Activated CD4-positive, alpha-beta T cell treated with anti-CD3 and anti-CD28 coated beads for 48 hours (primary cell): Measurements from ENCODE around the gene CCDC24.

ENCODE experiments used
- DNase-seq: peaks from one replicate; pipeline ENCODE4 v3.0.0-alpha.2; 2020

CCDC24 gene

GRCh38 chr1:43991476-43992231, at the start of gene CCDC24:
Gene CCDC24 (plus strand): TSS chr1:43991599. CDS start chr1:43991879, 280 bp downstream.
- DNase-seq: peak; percentile 81

DNA sequence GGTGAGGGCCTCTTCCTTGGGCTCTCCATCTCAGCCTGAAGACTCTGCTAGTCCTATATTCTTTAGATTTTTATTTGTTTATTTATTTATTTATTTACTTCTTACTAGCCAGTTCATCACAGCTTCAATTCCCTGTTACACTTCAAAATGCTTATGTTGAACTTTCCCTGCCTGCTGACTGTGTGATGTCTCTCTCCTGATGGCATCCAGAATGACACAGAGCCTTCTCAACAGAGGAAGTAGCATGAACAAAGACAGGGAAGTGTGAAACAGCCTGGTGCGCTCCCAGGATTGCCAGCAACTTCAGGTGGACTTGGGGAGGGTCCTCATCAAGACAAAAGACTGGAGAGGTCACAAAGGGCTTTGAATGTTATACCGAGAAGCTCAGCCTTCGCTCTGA, 49.0 kb upstream of the CCDC24 start:
- no peak for DNase-seq

DNA sequence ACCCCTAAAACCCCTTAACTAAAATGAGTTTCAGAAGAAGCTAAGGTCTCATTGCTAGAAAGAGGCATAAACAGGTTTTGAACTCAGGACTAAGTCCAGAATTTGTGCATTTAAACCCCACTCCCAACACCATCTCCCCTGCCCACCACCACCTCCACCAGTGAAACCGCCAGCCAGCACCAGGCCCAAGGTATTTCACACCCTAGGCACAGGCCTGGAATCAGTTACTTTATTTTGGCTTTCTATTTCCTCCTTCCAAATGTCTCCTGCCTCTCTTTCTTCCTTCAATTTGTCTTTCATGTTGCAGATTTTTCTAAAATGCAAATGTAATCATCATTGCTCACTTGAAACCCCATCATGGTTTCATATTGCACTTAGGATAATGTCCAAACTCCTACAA, 46.5 kb upstream of the CCDC24 start:
- no peak for DNase-seq

DNA sequence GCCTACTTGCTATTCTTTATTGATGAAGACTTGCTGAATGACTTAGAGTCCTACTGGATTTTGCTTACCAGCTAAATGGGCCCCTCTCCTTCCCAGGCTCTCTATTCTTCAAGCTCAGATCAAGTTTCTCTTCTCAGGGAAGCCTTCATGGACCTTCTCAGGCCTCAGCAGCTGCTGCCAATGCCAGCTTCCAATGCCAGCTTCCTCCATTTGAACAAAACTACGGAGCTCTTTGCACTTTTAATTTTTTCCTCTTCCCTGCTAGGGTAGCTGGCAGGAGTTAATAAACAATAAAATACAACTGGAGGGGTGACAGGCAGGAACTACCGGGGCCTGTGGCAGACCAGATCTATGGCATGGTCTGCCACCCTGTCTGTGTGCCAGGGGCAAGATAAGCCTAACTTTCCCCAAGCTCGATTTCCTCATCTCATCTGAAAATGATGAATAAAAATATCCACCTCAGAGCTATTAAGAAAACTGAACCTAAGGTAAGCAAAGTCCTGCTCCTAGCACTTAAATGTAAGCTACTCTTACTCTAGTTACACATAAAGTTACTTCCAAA, 45.6 kb upstream of the CCDC24 start:
- DNase-seq: no peak

DNA sequence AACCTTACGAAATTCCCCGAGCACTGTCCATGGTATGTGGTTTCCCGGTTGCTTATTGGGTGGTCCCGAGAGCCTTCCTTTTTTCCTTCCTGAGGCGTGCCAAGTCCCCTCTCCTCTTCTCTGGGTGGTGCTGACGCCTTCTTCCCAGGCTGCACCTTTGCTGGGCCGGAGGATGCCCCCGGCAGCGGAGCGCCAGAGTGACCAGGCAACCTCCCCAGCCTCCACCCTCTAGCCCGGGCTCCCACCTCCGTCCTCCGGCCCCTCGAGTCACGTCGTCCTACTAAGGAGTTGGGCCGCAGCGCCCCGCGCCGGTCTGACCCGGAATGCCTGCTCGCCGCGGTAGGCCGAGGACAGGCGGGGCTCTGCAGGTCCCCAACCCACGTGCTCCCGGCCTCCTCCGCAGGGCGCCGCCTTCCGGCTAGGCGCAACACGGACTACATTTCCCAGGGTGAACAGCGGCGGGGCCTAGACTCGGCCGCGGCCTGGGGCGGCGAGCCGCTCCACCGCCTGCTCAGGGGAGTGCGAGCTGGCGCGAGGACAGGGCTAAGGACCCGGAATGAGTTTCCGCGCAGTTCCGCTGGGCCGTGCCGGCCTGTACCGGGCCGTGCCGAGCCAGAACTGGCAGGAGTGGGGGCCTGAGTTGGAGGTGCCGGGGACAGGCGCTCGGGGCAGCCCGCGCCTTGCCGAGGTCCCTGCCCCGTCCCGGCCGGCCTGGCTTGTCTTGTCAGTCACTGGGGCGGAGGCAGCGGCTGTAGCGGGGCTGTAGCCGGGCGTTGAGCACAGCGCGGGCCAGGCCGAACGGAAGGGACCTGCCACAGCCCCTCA, 45.0 kb upstream of the CCDC24 start, which contains the start of gene IPO13:
IPO13 (plus strand) TSS at position 715 of the 825 bp plus-strand sequence. CDS start 651 bp downstream, outside the sequence.
- DNase-seq: peak; percentile 97

DNA sequence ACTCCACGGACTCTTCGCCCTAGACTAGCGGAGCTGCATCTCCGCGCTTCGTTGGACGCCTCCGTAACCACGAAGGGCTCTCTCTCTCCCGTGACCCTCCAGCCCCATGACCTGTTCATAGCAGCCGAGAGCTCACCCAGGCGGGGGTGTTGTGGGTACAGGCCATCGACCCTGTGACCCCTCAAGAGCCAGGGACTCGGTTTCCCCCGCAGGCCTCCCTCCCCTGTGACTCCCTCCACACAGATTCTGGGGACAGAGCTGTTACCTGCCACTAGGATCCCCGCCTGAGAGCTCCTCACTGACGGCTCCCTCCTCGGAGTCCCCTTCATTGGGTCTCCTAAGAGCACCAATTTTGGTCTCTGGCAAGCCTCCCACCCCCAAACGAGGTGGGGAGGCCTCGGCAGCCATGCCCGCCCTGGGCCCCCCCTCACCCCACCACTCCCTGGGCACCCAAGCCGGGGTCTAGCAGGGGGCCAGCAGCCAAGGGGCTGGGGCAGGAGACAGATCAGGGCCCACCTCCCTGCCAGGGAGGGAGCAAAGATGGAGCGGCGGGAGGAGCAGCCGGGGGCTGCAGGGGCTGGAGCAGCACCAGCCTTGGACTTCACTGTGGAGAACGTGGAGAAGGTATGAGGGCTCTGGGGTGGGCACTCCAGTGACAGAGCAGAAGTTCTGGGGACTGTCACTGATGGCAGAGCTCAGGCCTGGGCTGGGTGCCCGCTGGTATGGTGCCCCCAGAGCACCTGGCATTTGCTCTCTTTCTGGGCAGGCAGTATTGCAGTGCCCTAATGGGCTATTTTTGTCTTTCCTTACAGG, 44.1 kb upstream of the CCDC24 start:
- DNase-seq: peak; percentile 35

- no peak for DNase-seq
Measured at GRCh38 chr1:43947874-43948437, 43.4 kb upstream of the CCDC24 start.

- DNase-seq: no peak
Measured at GRCh38 chr1:43949678-43950077, 41.7 kb upstream of the CCDC24 start.

GRCh38 chr1:43951021-43951985, 40.1 kb upstream of the CCDC24 start:
- DNase-seq: no peak

GRCh38 chr1:43952731-43953346, 38.6 kb upstream of the CCDC24 start:
- DNase-seq: no peak

- DNase-seq: no peak
Measured at GRCh38 chr1:43953361-43953760, 38.0 kb upstream of the CCDC24 start.

DNA sequence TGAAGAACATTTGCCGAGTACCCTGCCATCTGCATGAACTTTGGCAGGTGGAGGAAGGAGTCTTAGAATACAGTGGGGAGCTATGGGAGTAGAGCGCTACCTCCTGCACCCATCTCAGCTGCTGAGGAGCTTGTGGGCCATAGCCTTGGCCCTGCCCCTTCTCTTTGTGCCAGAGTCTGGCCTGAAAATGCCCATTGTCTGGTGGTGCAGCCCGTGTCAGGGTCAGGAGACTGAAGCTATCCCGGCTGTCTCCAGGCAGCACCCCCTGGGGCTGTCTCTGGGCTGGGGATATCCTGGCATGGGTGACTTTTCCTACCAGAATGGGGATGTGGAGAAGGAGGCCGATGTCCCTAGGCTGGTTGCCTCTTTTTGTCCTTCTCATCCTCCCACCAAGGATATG, 37.4 kb upstream of the CCDC24 start:
- DNase-seq: no peak

DNA sequence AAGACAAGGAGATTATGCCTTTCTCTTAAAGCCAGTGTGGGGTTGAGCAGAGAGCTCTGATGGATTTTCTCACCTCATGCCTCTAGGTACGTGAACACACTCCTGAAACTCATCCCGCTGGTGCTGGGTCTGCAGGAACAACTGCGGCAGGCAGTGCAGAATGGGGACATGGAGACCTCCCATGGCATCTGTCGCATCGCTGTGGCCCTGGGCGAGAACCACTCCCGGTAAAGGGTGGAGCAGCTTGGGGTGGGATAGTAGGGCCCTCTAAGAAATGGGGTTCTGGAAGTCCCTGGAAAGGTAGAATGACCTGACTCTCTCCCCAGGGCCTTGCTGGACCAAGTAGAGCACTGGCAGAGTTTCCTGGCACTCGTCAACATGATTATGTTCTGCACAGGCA, 35.2 kb upstream of the CCDC24 start:
- DNase-seq: no peak

DNA sequence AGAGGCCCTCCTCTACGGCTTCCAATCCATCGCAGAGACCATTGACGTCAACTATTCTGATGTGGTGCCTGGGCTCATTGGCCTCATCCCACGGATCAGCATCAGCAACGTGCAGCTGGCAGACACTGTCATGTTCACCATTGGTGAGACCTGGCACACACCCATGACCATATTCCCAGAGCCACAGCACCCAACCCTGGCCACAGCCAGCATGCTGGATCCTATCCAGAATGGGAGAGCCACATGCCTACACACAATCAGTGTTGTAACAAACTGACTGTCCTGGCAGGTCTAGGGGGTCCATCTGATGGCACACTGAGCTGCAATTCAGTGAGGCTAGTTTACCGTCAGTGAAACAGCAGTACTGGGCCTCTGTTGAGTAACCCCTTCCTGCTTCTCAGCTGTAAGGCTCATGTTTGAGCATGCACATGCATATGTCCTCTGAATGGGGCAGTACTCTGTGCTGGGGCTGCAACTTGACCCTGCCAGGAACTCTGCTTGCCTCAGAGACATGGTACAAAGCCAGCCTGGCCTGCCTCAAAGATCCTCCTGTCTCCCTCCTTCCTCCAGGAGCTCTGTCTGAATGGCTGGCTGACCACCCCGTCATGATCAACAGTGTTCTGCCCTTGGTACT, 33.9 kb upstream of the CCDC24 start:
- DNase-seq: no peak

- no peak for DNase-seq
Measured at GRCh38 chr1:43958351-43959255, 32.8 kb upstream of the CCDC24 start.

GRCh38 chr1:43960798-43961197, 30.6 kb upstream of the CCDC24 start:
- DNase-seq: no peak

DNA sequence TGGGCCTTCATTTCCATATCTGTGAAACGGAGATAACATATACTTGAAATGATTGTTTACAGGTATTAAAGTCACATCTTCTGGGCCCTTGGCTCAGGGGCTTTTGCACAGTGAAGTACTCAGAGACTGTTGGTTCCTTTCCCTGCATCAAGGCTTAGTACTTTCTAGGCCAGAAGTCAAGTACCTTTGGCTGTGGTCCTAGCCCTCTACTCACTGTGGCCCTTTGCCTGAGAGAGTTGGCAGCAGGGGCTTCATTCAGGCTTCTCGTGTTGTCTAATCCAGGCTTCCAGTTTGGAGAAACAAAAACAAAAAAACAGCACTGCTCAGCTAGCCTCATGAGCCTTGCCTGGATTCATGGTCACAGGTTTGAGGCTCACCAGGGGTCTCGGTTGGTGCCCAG, 29.7 kb upstream of the CCDC24 start:
- no peak for DNase-seq

DNA sequence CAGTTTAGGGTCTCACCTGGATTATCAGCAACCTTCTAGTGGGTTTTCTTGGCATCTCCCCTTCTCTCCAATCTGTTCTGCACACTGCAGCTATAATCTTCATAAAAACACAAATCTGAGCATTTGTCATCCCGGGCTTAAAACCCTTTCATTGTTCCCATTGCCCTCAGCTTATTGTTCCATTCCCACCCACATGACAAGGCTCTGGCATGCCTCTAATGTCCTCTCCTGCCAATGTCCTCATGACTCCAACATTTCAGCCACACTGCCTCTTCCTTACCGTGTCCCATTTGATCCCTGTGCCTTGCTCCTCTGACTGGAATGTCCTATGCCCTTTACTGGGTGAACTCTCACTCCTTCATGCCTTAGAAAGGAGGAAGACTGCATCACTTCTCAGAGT, 29.1 kb upstream of the CCDC24 start:
- no peak for DNase-seq

DNA sequence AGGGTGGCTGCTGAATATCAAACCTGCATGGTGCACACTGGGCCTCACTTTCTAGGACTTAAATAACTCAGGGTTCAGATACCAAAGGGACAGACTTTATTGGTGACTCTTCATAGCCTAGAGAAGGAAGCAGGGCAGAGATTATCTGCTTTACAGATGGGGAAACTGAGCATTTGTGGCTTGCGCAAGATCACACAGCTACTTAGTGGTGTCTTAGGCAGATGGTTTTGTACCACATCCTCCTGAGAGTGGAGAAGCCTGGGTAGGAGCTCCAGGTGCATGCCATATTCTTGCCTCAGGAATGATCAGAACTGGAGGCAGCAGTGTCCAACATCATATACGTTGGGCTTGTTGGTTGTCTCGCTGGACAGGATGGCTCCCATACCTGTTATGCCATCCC, 28.4 kb upstream of the CCDC24 start:
- DNase-seq: no peak
